KMS-11 (cell line): ENCODE measurements around the gene RAB31.

Experiments
- H2AFZ ChIP-seq: fragments of 200-600 bp; sonication (generic); 2 replicates; pipeline ENCODE4 v1.6.1; 2016; ENCODE audit warnings: antibody characterized with exemption, mixed run types, low read depth
- H3K27ac ChIP-seq: fragments of 200-600 bp; sonication (generic); 2 replicates; pipeline ENCODE4 v1.6.1; 2016; ENCODE audit warnings: mild to moderate bottlenecking, mixed run types
- H3K27me3 ChIP-seq: fragments of 200-600 bp; sonication (generic); 2 replicates; pipeline ENCODE4 v1.6.1; 2017; ENCODE audit warnings: mild to moderate bottlenecking, low read depth, mixed run types, moderate library complexity; ENCODE audit not compliant: insufficient read depth
- H3K36me3 ChIP-seq: fragments of 200-600 bp; sonication (generic); 2 replicates; pipeline ENCODE4 v1.6.1; 2017; ENCODE audit warnings: mild to moderate bottlenecking, mixed run types; ENCODE audit not compliant: insufficient read depth
- H3K4me1 ChIP-seq: fragments of 200-600 bp; sonication (generic); 2 replicates; pipeline ENCODE4 v1.6.1; 2016; ENCODE audit warnings: mild to moderate bottlenecking, low read depth, mixed run types; ENCODE audit not compliant: poor library complexity, severe bottlenecking
- H3K4me2 ChIP-seq: fragments of 200-600 bp; sonication (generic); 2 replicates; pipeline ENCODE4 v1.7.0; 2016; ENCODE audit warnings: mild to moderate bottlenecking, mixed run types
- H3K4me3 ChIP-seq: fragments of 200-600 bp; sonication (generic); IDR thresholded peaks from 2 replicates; pipeline ENCODE4 v1.6.1; 2017; ENCODE audit warnings: low read depth, low read length, mixed read lengths; ENCODE audit not compliant: insufficient read depth
- H3K79me2 ChIP-seq: fragments of 200-600 bp; sonication (generic); 2 replicates; pipeline ENCODE4 v1.6.1; 2016; ENCODE audit warnings: low read depth, mixed run types; ENCODE audit not compliant: insufficient read depth
- H3K9ac ChIP-seq: fragments of 200-600 bp; sonication (generic); 2 replicates; pipeline ENCODE4 v1.6.1; 2016; ENCODE audit warnings: mild to moderate bottlenecking, mixed run types
- H4K20me1 ChIP-seq: fragments of 200-600 bp; sonication (generic); 2 replicates; pipeline ENCODE4 v1.6.1; 2016; ENCODE audit warnings: mild to moderate bottlenecking, mixed run types; ENCODE audit not compliant: insufficient read depth
- CTCF ChIP-seq: fragments of 200-600 bp; sonication (generic); conservative IDR thresholded peaks from 2 replicates; pipeline ENCODE4 v1.6.1; 2017; ENCODE audit warnings: low read depth, mild to moderate bottlenecking, antibody characterized with exemption, low read length, moderate library complexity, mixed read lengths

Gene RAB31

GRCh38 chr18:9697121-9697520 is 11.0 kb upstream of the RAB31 start:
- Histone ChIP-seq H3K27ac (no peak overlapping the region), H3K27me3 (no peaks in the 10 kb centered on the region), H3K9ac (no peak overlapping the region), H3K4me3 (no peak overlapping the region), H3K4me1 (peaks cover 69% of the 10 kb centered on the region), H4K20me1 (no peaks in the 10 kb centered on the region), H3K36me3 (no peaks in the 10 kb centered on the region), H3K79me2 (no peaks in the 10 kb centered on the region), H2AFZ (no peak overlapping the region), H3K4me2 (no peak overlapping the region; the same call in 1 of the 2 replicates)
- TF ChIP-seq CTCF, result no peak

- H3K4me3 ChIP-seq, result no peak overlapping the region
- no peaks in the 10 kb centered on the region for H4K20me1 ChIP-seq
Measured at GRCh38 chr18:9698497-9698896, 9.6 kb upstream of the RAB31 start.

GRCh38 chr18:9700261-9700796 is 7.8 kb upstream of the RAB31 start:
- H3K4me2 ChIP-seq, result no peak overlapping the region
- no peak for TF ChIP-seq CTCF
- H3K4me3 ChIP-seq, result no peak overlapping the region
- H4K20me1 ChIP-seq, result no peaks in the 10 kb centered on the region
- H2AFZ ChIP-seq, result no peak overlapping the region
- H3K4me1 ChIP-seq, result peaks cover 81% of the 10 kb centered on the region
- H3K36me3 ChIP-seq, result no peaks in the 10 kb centered on the region
- H3K27me3 ChIP-seq, result no peaks in the 10 kb centered on the region
- H3K9ac ChIP-seq, result no peak overlapping the region
- no peaks in the 10 kb centered on the region for H3K79me2 ChIP-seq
- H3K27ac ChIP-seq, result no peak overlapping the region

More at GRCh38 chr18:9698497-9698896, 9.6 kb upstream of the RAB31 start:
- no peaks in the 10 kb centered on the region for H3K36me3 ChIP-seq
- H2AFZ ChIP-seq, result no peak overlapping the region
- H3K4me1 ChIP-seq, result peaks cover 78% of the 10 kb centered on the region
- no peaks in the 10 kb centered on the region for H3K79me2 ChIP-seq
- H3K4me2 ChIP-seq, result no peak overlapping the region
- H3K27ac ChIP-seq, result no peak overlapping the region
- no peak for TF ChIP-seq CTCF
- no peaks in the 10 kb centered on the region for H3K27me3 ChIP-seq
- no peak overlapping the region for H3K9ac ChIP-seq

- Histone ChIP-seq H3K27me3 (no peaks in the 10 kb centered on the region), H3K4me1 (peaks cover 69% of the 10 kb centered on the region), H4K20me1 (no peaks in the 10 kb centered on the region), H3K36me3 (no peaks in the 10 kb centered on the region), H3K9ac (no peak overlapping the region), H2AFZ (no peak overlapping the region), H3K27ac (peak overlapping the region; percentile 9; the same call in 1 of the 2 replicates), H3K4me2 (peak overlapping the region; percentile 7; the same call in 1 of the 2 replicates), H3K4me3 (no peak overlapping the region), H3K79me2 (no peaks in the 10 kb centered on the region)
- TF ChIP-seq CTCF, result no peak
Measured at GRCh38 chr18:9701609-9702349, 6.3 kb upstream of the RAB31 start.
